WTC11 (cell line): ENCODE measurements around the gene MDH1.
"Not testable (repeated sequence)": the region's sequence is repeated elsewhere in the genome, so short reads cannot be mapped to it uniquely, and the experiment has no call there.

Experiments
- CTCF ChIP-seq: fragments of 200-600 bp; IDR thresholded peaks from 2 replicates; pipeline ENCODE4 v1.8.0; 2022; ENCODE audit warnings: antibody characterized with exemption
- ESRRA ChIP-seq: sonication (generic); formaldehyde crosslinking; IDR thresholded peaks from 2 replicates; pipeline ENCODE4 v1.8.1; 2022; ENCODE audit warnings: mild to moderate bottlenecking, missing genetic modification reagents, borderline replicate concordance
- NR3C1 ChIP-seq: sonication (generic); formaldehyde crosslinking; conservative IDR thresholded peaks from 2 replicates; pipeline ENCODE4 v1.8.1; 2023; ENCODE audit warnings: low read depth, mild to moderate bottlenecking, missing genetic modification reagents
- RORB ChIP-seq: fragments of 250-450 bp; sonication (Bioruptor Pico); IDR thresholded peaks from 2 replicates; pipeline ENCODE4 v1.9.0; 2021; ENCODE audit warnings: mild to moderate bottlenecking
- TEAD4 ChIP-seq: sonication (generic); formaldehyde crosslinking; IDR thresholded peaks from 2 replicates; pipeline ENCODE4 v1.8.0; 2022; ENCODE audit warnings: mild to moderate bottlenecking, missing genetic modification reagents
- USF2 ChIP-seq: sonication (generic); formaldehyde crosslinking; IDR thresholded peaks from 2 replicates; pipeline ENCODE4 v1.8.1; 2023; ENCODE audit warnings: mild to moderate bottlenecking, missing genetic modification reagents, moderate library complexity
- ZNF138 ChIP-seq: sonication (generic); formaldehyde crosslinking; conservative IDR thresholded peaks from 2 replicates; pipeline ENCODE4 v1.8.1; 2022; ENCODE audit warnings: mild to moderate bottlenecking, moderate library complexity, missing genetic modification reagents
- ZNF232 ChIP-seq: sonication (generic); formaldehyde crosslinking; IDR thresholded peaks from 2 replicates; pipeline ENCODE4 v1.8.0; 2022; ENCODE audit warnings: mild to moderate bottlenecking, missing genetic modification reagents

GRCh38 chr2:63557819-63558218 is 30.9 kb upstream of the MDH1 start:
- not testable (repeated sequence) for TF ChIP-seq NR3C1; CTCF; ESRRA (CRISPR knock-in tag); USF2 (CRISPR knock-in tag); ZNF138 (CRISPR knock-in tag); RORB (CRISPR knock-in tag); TEAD4 (CRISPR knock-in tag); ZNF232 (CRISPR knock-in tag)
